OCI-LY1 (cell line): ENCODE results near the gene CD4.
"Not testable (repeated sequence)": the region's sequence is repeated elsewhere in the genome, so short reads cannot be mapped to it uniquely, and the experiment has no call there.

Source experiments
- H2AFZ ChIP-seq: fragments of 200-600 bp; sonication (generic), shearing (Covaris generic); 2 replicates; pipeline ENCODE4 v1.6.0; 2014; ENCODE audit warnings: antibody characterized with exemption, mild to moderate bottlenecking, low read length
- H3F3A ChIP-seq: fragments of 200-600 bp; sonication (generic), shearing (Covaris generic); 2 replicates; pipeline ENCODE4 v1.6.0; 2014; ENCODE audit warnings: mild to moderate bottlenecking, antibody characterized with exemption, low read length, moderate library complexity; ENCODE audit not compliant: insufficient read depth
- H3K27ac ChIP-seq: fragments of 200-600 bp; sonication (generic); 2 replicates; pipeline ENCODE4 v1.5.1; 2014; ENCODE audit warnings: low read length, mixed run types, mild to moderate bottlenecking, low read depth; ENCODE audit not compliant: poor library complexity, severe bottlenecking
- H3K27me3 ChIP-seq: fragments of 200-600 bp; sonication (generic); 2 replicates; pipeline ENCODE4 v1.6.0; 2014; ENCODE audit warnings: antibody characterized with exemption, mild to moderate bottlenecking, low read length, moderate library complexity; ENCODE audit not compliant: insufficient read depth
- H3K36me3 ChIP-seq: fragments of 200-600 bp; sonication (generic); 2 replicates; pipeline ENCODE4 v1.6.1; 2014; ENCODE audit warnings: mild to moderate bottlenecking, antibody characterized with exemption, low read length, moderate library complexity, mixed read lengths; ENCODE audit not compliant: insufficient read depth
- H3K4me1 ChIP-seq: fragments of 200-600 bp; sonication (generic); 2 replicates; pipeline ENCODE4 v1.5.1; 2014; ENCODE audit warnings: mild to moderate bottlenecking, low read length, moderate library complexity; ENCODE audit not compliant: insufficient read depth, severe bottlenecking
- H3K4me2 ChIP-seq: fragments of 200-600 bp; sonication (generic), shearing (Covaris generic); 2 replicates; pipeline ENCODE4 v1.6.1; 2014; ENCODE audit warnings: low read length
- H3K4me3 ChIP-seq: fragments of 200-600 bp; sonication (generic); 2 replicates; pipeline ENCODE4 v1.5.1; 2014; ENCODE audit warnings: low read length, low read depth, mild to moderate bottlenecking, mixed read lengths; ENCODE audit not compliant: poor library complexity, severe bottlenecking
- H3K79me2 ChIP-seq: fragments of 200-600 bp; shearing (Covaris generic); 2 replicates; pipeline ENCODE4 v1.6.1; 2016; ENCODE audit warnings: mixed run types, low read length, mixed read lengths; ENCODE audit not compliant: insufficient read depth
- H3K9ac ChIP-seq: fragments of 200-600 bp; sonication (generic), shearing (Covaris generic); 2 replicates; pipeline ENCODE4 v1.6.1; 2014; ENCODE audit warnings: mild to moderate bottlenecking, low read length, mixed read lengths
- H3K9me2 ChIP-seq: fragments of 200-600 bp; sonication (generic), shearing (Covaris generic); 2 replicates; pipeline ENCODE4 v1.6.1; 2014; ENCODE audit warnings: low read depth, mild to moderate bottlenecking, low read length, mixed read lengths
- H3K9me3 ChIP-seq: fragments of 200-600 bp; shearing (Covaris generic); 2 replicates; pipeline ENCODE4 v1.6.1; 2014; ENCODE audit warnings: low read length, mixed read lengths
- H4K20me1 ChIP-seq: fragments of 200-600 bp; sonication (generic), shearing (Covaris generic); 2 replicates; pipeline ENCODE4 v1.6.0; 2016; ENCODE audit warnings: mild to moderate bottlenecking, low read length; ENCODE audit not compliant: insufficient read depth
- CTCF ChIP-seq: fragments of 200-600 bp; sonication (generic), shearing (Covaris generic); IDR thresholded peaks from 2 replicates; pipeline ENCODE4 v1.5.1; 2017; ENCODE audit warnings: mild to moderate bottlenecking, antibody characterized with exemption, low read length, moderate library complexity, mixed read lengths
- EZH2 ChIP-seq: fragments of 200-600 bp; sonication (generic), shearing (Covaris generic); IDR thresholded peaks from 2 replicates; pipeline ENCODE4 v1.8.0; 2017; ENCODE audit warnings: borderline replicate concordance, mixed run types, mild to moderate bottlenecking, antibody characterized with exemption, low read length, moderate library complexity, mixed read lengths

The CD4 gene

GRCh38 chr12:6788972-6789924, at the start of gene CD4:
Gene CD4, plus strand, starts transcription at chr12:6789528. Its CDS starts 10,611 bp downstream, at chr12:6800139.
- no peaks in the 10 kb centered on the region for H3K9me3 ChIP-seq
- H3K9ac ChIP-seq, result no peak within 1 kb of the TSS
- H2AFZ ChIP-seq, result no peak within 1 kb of the TSS
- no peaks in the 10 kb centered on the region for H3K9me2 ChIP-seq
- H3K4me3 ChIP-seq, result no peak within 1 kb of the TSS
- peaks cover 3% of the 10 kb centered on the region; the same call in 1 of the 2 replicates for H3K27me3 ChIP-seq
- no peaks in the 10 kb centered on the region for H4K20me1 ChIP-seq
- no peak within 1 kb of the TSS for H3K27ac ChIP-seq
- TF ChIP-seq EZH2 (no peak), CTCF (no peak)
- no peak within 1 kb of the TSS for H3K4me2 ChIP-seq
- H3F3A ChIP-seq, result no peaks in the 10 kb centered on the region
- no peaks in the 10 kb centered on the region for H3K4me1 ChIP-seq
- no peaks in the 10 kb centered on the region for H3K79me2 ChIP-seq
- H3K36me3 ChIP-seq, result no peaks in the 10 kb centered on the region

GRCh38 chr12:6742080-6742479, 47.2 kb upstream of the CD4 start:
- H3F3A ChIP-seq, H3K4me1 ChIP-seq, H3K4me2 ChIP-seq, H3K9ac ChIP-seq, H3K27me3 ChIP-seq, H3K79me2 ChIP-seq, H3K4me3 ChIP-seq, H4K20me1 ChIP-seq, H3K9me2 ChIP-seq, H2AFZ ChIP-seq, H3K27ac ChIP-seq, H3K9me3 ChIP-seq: not testable (repeated sequence)
- H3K36me3 ChIP-seq, result peaks cover 20% of the 10 kb centered on the region

GRCh38 chr12:6742834-6743233, 46.5 kb upstream of the CD4 start:
- H3K27me3 ChIP-seq, result no peaks in the 10 kb centered on the region
- H3K79me2 ChIP-seq, result no peaks in the 10 kb centered on the region
- H3K9ac ChIP-seq, result no peak overlapping the region
- H3K4me2 ChIP-seq, result no peak overlapping the region
- H4K20me1 ChIP-seq, result no peaks in the 10 kb centered on the region
- no peak overlapping the region for H2AFZ ChIP-seq
- peaks cover 28% of the 10 kb centered on the region for H3K36me3 ChIP-seq
- no peak overlapping the region for H3K4me3 ChIP-seq
- no peak overlapping the region for H3K27ac ChIP-seq
- no peaks in the 10 kb centered on the region for H3K9me2 ChIP-seq
- TF ChIP-seq EZH2 (no peak), CTCF (no peak)
- H3K9me3 ChIP-seq, result peaks cover 9% of the 10 kb centered on the region; the same call in 1 of the 2 replicates
- no peaks in the 10 kb centered on the region for H3F3A ChIP-seq
- peaks cover 8% of the 10 kb centered on the region for H3K4me1 ChIP-seq

- H3K4me2 ChIP-seq, H3K4me3 ChIP-seq, H3K9ac ChIP-seq, H3K9me3 ChIP-seq, H3K27me3 ChIP-seq, H3F3A ChIP-seq, H3K27ac ChIP-seq, H3K9me2 ChIP-seq, H4K20me1 ChIP-seq, H3K4me1 ChIP-seq, H2AFZ ChIP-seq, H3K79me2 ChIP-seq: not testable (repeated sequence)
- H3K36me3 ChIP-seq, result peaks cover 32% of the 10 kb centered on the region
Measured at GRCh38 chr12:6743300-6743699, 46.0 kb upstream of the CD4 start.
